HCEC 1CT (cell line): ENCODE data around the gene RLBP1.
"Not testable (repeated sequence)": the region's sequence is repeated elsewhere in the genome, so short reads cannot be mapped to it uniquely, and the experiment has no call there.

ENCODE experiments used
- DNase-seq: peaks from one replicate; pipeline ENCODE4 v3.0.0-alpha.2; 2017

RLBP1 gene

GRCh38 chr15:89221543-89221942, at the start of gene RLBP1:
RLBP1 (minus strand) TSS chr15:89221579; CDS start chr15:89218975, 2,604 bp downstream.
- DNase-seq, result no peak

- not testable (repeated sequence) for DNase-seq
These were observed 28.8 kb upstream of the RLBP1 start for GRCh38 chr15:89250142-89250541.

GRCh38 chr15:89248584-89248983, 27.2 kb upstream of the RLBP1 start:
- DNase-seq, result no peak

GRCh38 chr15:89247446-89247845, 26.1 kb upstream of the RLBP1 start:
- no peak for DNase-seq

GRCh38 chr15:89244574-89244903, 23.2 kb upstream of the RLBP1 start:
- no peak for DNase-seq

GRCh38 chr15:89243691-89244573, 22.6 kb upstream of the RLBP1 start, which contains the start of gene FANCI:
FANCI (plus strand) TSS chr15:89243979; CDS start chr15:89247648, 3,669 bp downstream.
- DNase-seq, result peak; percentile 95

- DNase-seq, result peak; percentile 19
These were observed 21.8 kb upstream of the RLBP1 start for GRCh38 chr15:89243046-89243690.

GRCh38 chr15:89239883-89240810, 18.8 kb upstream of the RLBP1 start:
- DNase-seq, result not testable (repeated sequence)

GRCh38 chr15:89231832-89232231, 10.5 kb upstream of the RLBP1 start:
- DNase-seq, result no peak

- DNase-seq, result no peak
These were observed 8.9 kb upstream of the RLBP1 start for GRCh38 chr15:89230277-89230676.

- no peak for DNase-seq
These were observed 6.0 kb upstream of the RLBP1 start for GRCh38 chr15:89227425-89227824.

- no peak for DNase-seq
These were observed 5.2 kb upstream of the RLBP1 start for GRCh38 chr15:89226359-89227221.

- no peak for DNase-seq
These were observed 4.2 kb upstream of the RLBP1 start for GRCh38 chr15:89225588-89225987.

- DNase-seq, result no peak
These were observed 2.8 kb downstream of the RLBP1 start for GRCh38 chr15:89218531-89218930.

GRCh38 chr15:89217686-89218376, 3.5 kb downstream of the RLBP1 start:
- DNase-seq, result no peak

GRCh38 chr15:89217031-89217430, 4.3 kb downstream of the RLBP1 start:
- DNase-seq, result no peak

- DNase-seq, result no peak
These were observed 5.8 kb downstream of the RLBP1 start for GRCh38 chr15:89215627-89216026.

- no peak for DNase-seq
These were observed 9.7 kb downstream of the RLBP1 start for GRCh38 chr15:89211678-89212170.

GRCh38 chr15:89209057-89209456, 12.3 kb downstream of the RLBP1 start:
- no peak for DNase-seq

GRCh38 chr15:89208256-89208655, 13.1 kb downstream of the RLBP1 start:
- no peak for DNase-seq

GRCh38 chr15:89206908-89207331, 14.5 kb downstream of the RLBP1 start:
- peak; percentile 51 for DNase-seq
